ENCODE measurements around the gene ITPR2.
"Not testable (repeated sequence)": the region's sequence is repeated elsewhere in the genome, so short reads cannot be mapped to it uniquely, and the experiment has no call there.

The ITPR2 gene

GRCh38 chr12:26327975-26328644 is 504.9 kb downstream of the ITPR2 start:
- DNase-seq = no peak

DNA sequence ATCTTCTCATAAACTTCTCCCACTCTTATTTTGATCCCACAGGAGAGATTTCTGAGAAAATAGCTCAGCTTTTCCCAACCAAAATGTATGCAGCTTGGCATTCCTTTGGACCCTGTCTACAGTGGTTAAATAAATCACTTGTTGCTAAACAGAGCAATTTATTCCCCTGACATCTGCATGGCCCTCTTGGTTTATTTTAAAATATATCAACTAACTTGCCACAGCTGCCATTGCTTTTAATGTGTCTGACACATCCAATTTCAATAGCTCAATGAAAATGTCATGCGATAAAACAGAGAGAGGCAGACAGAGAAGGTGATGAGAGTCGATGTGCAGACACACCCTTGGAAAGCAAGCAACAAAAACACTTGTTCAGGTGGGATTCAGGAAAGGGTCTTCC is 509.3 kb downstream of the ITPR2 start:
- no peak for DNase-seq

GRCh38 chr12:26319511-26319910 is 513.5 kb downstream of the ITPR2 start:
- no peak for DNase-seq

- no peak for DNase-seq
Measured at GRCh38 chr12:26318661-26319068, 514.3 kb downstream of the ITPR2 start.

DNA sequence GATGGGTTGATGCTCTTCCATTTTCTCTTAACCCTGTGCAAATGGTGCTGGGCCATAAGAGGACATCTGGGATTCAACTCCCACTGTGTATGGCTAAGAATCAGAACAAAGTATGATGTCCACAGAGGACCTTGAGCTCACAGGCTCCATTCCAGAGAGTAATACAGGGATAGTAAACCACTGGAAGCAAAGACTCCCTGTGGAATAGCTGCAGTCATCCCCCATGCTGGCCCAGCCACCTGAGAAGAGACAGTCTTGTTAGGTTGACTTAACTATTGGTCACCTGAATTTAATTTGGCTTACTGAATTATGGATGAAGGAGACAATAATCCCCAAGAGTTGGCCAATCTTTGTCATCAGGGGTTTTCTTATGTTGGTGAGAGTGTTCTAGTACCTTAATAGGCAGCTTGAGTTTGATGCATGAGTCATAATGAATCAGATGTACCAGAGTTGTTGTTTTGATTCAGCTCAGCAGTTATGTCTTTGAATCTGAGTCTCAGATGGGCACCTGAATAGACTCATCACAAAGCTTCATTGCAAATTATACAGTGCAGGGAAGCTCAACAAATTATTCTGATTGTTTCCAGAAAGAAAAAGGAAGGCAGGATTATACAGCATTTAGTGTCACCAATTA is 514.9 kb downstream of the ITPR2 start:
- DNase-seq = no peak

GRCh38 chr12:26314103-26314502 is 518.9 kb downstream of the ITPR2 start:
- not testable (repeated sequence) for DNase-seq

DNA sequence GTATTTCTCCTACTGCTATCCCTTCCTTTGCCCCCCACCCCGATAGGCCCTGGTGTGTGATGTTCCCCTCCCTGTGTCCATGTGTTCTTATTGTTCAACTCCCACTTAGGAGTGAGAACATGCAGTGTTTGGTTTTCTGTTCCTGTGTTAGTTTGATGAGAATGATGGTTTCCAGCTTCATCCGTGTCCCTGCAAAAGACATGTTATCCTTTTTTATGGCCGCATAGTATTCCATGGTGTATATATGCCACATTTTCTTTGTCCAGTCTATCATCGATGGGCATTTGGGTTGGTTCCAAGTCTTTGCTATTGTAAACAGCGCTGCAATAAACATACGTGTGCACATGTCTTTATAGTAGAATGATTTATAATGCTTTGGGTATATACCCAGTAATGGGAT is 522.5 kb downstream of the ITPR2 start:
- DNase-seq = not testable (repeated sequence)

- no peak for DNase-seq
Measured at GRCh38 chr12:26309634-26310033, 523.4 kb downstream of the ITPR2 start.

DNA sequence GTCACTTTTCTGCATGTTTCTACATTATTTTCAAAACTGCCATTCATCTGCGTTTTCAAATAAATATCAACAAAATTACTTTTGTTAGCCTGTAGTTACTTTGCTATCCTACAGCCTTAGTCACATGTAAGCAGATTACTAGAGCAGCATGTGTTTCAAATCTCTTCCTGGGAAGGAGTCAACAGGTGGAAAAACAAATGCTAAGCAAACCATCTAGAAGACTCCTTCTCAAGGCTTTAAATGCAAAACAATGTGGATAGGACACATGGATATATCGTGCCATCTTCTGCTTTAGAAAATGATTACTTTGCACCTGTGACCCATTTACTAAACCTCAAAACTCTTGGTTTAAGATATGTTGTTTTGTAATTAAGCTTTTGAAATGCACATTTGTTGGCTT is 528.7 kb downstream of the ITPR2 start:
- DNase-seq = no peak

DNA sequence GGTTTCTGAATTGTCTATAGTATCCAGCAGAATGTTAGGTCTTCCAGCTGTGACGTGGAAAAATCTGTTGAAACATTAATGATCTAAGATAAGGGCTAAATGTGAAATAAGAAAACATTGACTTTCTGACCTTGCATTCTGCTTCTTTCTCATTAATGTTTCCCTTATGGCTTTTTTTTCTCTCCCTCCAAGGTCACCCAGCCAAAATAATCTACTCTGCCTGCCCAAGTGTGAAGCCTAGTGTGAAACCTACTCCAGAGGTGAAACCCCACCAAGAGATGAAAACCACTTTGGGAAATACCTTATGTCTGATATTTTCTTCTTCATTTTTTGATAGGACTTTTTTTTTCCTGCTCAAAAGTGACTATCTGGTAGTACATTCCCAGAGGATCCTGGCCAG is 529.6 kb downstream of the ITPR2 start:
- DNase-seq = no peak

DNA sequence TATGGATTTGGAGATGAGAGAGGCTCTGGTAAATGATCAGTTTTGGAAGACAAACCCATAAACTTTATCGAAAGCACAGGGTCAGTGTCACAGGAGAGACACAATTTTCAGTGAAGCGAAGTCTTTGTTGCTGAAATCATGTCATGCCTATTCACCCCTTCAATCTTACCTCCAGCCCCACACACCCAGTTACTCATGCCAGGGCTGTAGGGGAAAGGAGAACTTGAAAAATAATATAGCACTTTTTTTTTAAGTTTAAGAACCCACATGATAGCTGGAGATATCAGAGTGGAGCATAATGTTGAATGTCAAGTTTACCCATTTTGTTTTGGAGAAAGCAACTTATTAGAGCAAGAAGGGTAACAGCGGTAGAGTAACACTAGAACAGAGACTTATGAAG is 530.2 kb downstream of the ITPR2 start:
- DNase-seq = no peak

- no peak for DNase-seq
Measured at GRCh38 chr12:26299751-26300150, 533.2 kb downstream of the ITPR2 start.

DNA sequence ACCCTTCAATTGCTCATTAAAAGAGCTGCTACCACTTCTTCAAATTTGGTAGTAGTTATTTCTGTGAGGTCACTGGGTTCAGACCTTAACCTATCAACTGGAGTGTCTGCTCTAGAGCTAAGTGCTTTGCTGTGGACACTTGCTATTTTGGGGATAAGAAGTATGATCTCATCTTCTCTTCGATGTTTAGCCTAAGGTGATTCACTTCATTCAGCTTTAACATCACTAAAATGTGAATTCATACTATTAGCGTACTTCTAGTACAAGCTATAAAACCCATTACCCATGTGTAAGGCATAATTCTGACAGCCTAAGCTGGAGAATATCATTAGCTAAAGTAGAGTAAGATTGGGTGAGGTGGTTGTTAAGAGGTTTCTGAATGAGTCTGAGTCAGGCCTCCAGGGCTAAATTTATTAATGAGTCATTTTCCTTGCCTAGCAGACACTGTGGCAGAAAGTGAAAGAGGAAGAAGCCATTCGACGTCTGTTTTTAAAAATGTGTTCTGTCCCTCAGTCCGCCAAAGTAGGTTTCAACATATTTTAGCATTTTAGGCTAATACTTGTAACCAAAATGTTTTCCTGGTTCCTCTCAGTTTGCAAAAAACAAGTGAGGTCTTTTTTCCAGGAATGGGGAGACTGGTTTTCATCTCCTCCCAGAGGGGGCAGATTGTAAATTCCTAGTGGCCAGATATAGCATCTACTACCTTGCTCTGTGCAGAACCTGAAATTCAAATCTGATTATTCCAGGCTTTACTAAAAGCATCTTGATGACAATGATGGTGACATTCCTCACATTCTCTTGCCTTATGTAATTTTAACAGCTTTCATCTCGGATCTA is 534.0 kb downstream of the ITPR2 start:
- DNase-seq = no peak

- no peak for DNase-seq
Measured at GRCh38 chr12:26297396-26298070, 535.5 kb downstream of the ITPR2 start.

DNA sequence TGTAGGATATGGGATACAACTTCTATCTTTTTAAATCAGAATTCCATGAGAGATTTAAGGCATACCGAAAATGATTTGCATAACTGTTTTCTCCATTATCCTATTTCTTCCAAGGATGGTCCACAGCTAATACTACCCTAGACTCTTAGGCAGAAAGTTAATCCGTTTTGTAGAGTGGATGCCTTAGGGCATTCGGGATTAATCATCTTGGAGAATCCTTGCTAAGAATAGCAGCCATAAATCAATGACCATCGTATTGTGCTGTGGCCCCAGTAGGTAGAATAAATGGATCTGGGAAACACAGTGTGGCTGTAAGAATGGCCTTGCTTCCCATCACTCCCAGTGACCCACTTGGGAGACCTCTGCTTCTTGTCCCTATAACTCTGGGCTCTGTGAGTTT is 538.0 kb downstream of the ITPR2 start:
- no peak for DNase-seq

GRCh38 chr12:26293612-26294011 is 539.4 kb downstream of the ITPR2 start:
- no peak for DNase-seq

GRCh38 chr12:26292596-26292995 is 540.4 kb downstream of the ITPR2 start:
- DNase-seq = no peak

DNA sequence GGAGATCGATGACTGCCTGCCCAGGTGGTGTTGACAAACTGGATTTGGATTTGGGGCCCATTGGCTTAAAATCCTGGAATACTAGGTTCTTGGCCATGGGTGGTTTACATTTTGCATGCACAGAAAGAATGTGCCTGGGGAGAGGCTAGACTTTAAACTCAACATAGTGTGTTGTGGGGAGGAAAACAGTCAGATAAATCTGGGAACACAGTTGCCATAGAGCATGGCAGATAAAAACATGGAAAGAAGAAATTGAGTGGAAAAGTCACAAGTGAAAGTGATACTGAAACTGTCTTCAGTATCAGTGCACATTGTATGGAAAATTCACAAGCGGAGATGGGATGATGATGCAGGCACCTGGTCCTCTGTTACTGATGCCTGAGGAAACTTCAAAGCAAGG is 542.4 kb downstream of the ITPR2 start:
- DNase-seq = no peak

GRCh38 chr12:26287671-26288381 is 545.2 kb downstream of the ITPR2 start:
- DNase-seq = no peak
